ENCODE data around the gene KDM2A.

DNA sequence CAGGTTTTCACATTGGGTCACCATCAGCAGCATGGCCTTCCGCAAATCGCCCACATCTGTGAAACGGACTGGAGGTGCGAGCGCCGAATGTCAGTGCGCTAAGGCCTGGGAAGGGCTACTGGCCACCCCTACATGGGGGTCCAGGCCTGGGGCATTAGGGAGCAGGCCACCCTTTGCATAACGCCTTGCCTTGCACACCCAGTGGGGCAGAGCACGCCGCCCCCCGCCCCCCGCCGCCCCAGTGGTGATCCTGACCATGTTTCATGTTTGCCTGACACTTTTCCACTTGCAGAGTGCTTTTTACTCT, 149.9 kb downstream of the KDM2A start:
- no peak for TF ChIP-seq GATA3 (IDR thresholded peaks at IDR 0.05; ENCODE audit: low read depth, low read length)
- no peak for TF ChIP-seq GATA2 (IDR thresholded peaks at IDR 0.05; ENCODE audit: low read depth, low read length)
